ENCODE results near the gene FASTK. TPM values are rescaled to one million over a fixed set of nuclear protein-coding genes. Genes with fewer than 3 reads are reported as not detected.

The FASTK gene
- total RNA-seq, 1 experiment from 2014 or later, result 141 TPM

DNA sequence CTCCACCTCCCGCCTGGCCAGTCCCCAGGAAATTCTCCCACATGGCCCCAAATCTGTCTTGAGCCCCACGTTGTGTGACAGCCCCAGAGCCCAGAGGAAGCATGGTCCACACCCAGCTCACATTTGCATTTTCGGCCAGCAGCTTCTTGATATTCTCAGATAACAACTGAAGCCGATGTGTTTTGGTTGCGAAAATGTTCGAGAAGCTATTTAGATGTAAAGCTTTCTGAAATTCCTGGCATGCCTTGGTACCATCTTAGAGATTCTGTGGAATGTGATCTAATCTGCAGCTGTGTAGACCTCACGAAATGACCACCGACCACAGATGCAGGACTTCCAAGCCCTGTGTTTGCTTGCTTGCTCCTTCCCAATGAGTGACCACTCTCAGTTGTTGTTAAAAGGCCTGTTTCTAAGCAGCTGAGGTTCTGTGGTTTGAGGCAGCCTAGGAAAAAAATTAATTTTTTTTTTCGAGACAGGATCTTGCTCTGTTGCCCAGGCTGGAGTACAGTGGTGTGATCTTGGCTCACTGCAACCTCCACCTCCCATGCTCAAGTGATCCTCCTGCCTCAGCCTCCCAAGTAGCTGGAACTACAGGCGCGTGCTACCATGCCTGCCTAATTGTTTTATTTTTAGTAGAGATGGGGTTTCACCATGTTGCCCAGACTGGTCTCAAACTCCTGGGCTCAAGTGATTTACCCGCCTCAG lies 12.4 kb downstream of the FASTK start:
- DNase-seq (ENCODE audit: low read depth), result peak; percentile 99

DNA sequence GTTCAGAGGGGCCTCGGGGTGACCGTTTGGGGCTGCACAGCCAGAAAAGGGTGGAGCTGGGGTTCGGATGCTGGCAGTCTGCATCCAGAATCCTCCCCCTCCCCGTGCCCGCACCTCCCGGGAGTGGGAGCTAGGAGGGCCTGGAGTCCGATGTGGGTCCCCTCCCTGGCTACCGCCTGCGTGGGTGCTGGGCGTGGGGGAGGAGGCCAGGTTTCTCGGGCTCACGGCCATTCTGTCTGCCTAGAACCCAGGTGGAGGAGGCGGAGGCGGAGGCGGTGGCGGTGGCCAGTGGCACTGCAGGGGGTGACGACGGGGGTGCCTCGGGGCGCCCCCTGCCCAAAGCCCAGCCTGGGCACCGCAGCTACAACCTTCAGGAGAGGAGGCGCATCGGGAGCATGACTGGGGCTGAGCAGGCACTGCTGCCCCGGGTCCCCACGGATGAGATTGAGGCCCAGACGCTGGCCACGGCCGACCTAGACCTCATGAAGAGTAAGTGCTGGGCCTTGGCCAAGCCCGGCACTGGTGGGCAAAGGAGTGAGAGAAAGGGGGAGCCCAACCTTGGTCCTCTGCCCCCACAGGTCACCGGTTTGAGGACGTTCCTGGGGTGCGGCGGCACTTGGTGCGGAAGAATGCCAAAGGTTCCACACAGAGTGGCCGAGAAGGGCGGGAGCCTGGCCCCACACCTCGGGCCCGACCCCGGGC lies 14.2 kb downstream of the FASTK start:
- DNase-seq (ENCODE audit: low read depth), result no peak

DNA sequence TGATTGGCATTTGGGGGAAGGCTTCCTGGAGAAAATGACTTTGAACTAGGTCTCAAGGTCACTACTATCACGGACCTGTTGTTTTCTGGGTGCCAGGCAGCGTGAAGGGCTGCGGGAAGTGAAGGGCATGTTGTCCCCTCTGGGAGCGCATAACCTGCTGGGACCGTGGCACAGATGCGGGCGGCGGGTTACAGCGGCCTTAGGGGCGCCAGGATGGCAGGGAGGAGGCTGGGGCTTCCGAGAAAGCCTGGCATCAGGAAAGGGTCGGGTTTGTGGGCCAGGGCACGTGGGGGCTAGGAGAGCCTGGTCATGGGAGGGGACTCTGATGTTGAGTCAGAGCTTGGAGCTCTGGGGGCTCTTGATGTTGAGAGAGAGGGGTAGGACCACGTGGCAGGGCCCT lies 15.1 kb downstream of the FASTK start:
- no peak for DNase-seq (ENCODE audit: low read depth)

DNA sequence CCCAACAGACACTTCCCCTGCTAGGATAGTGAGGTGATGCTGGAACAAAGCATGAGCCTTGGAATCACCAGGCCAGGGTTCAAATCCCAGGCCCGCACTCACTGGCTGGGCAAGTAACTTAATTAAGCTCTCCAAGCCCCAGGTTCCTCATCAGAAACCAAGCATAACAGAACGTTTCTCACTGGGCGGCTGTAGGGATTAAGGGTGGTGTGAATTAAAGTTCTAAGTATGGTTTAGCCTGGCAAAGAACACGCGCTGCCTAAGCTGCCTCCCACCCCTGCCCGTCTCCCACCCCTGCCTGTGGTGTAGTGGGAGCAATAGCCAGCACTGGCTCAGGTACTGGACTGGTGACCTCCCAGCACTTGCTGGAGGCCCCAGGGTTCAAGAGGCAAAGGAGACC lies 15.6 kb downstream of the FASTK start:
- DNase-seq (ENCODE audit: low read depth), result no peak

DNA sequence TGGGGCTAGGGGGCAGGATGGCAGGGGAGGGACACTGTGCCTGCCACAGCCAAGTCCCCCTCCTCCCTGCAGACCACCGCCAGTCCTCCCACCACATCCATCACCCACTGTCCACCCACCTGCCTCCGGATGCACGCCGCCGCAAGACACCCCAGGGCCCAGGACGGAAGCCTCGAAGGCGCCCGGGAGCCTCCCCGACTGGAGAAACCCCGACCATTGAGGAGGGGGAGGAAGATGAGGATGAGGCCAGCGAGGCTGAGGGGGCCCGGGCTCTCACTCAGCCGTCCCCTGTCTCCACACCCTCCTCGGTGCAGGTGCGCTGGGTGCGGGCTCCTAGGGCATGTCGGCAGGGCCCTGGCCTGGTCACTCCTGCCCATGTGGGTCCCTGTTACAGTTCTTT lies 16.2 kb downstream of the FASTK start:
- DNase-seq (ENCODE audit: low read depth), result no peak

DNA sequence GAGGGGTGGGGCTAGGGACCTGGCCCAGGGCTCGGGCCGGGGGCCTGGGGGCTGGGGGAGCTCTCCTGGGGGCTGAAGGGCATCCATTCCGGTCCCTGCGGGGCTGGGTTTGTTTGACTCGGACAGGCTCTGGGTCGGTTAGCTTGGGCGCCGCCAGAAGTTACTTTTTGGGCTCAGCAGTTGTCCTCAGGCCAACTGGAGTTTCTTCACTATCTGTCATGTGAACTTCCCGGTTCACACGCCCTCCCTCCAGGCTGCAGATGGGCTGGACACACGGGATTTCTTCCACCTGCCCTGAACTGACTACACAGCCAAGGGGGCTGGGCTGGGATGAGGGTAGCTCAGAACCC lies 17.4 kb downstream of the FASTK start:
- DNase-seq (ENCODE audit: low read depth), result peak; percentile 86

DNA sequence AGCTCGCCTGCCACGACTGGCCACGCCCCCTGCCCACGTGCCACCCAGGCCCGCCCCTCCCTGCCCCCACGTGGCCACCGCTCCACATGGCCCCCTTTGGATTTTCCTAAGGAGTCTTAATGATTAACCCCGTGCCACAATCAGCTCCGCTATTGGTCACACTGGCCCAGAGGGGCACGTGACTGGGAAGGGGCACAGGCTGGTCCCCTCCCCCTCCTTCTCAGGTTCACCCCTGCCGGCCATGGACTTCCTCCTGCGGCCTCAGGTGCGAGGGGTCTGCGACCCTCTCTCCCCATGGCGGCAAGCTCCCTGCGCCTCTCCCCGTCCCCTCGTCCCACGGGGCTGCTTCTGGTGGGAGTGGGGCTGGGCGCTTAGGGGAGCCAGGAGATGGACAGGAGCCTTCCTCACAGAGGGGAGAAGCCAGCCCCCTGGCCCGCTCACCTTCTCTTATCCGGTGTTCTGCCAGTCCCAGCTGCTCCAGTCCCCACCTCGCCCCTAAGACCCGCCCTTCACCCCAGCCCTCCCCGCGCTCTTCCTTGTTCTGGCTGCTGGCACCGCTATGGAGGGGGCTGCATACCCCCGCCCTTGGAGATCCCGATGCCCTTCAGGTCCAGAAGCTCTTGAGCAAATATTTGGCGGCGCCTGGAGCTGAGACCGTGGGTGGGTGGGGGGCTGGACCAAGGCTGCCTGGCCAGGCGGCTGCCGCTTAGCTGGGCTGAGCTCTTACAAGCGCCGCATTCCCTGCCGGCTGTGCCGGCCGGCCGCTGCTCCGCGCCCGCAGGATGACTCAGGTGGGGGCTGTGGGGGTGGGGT lies 18.0 kb downstream of the FASTK start:
- DNase-seq (ENCODE audit: low read depth), result peak; percentile 76

DNA sequence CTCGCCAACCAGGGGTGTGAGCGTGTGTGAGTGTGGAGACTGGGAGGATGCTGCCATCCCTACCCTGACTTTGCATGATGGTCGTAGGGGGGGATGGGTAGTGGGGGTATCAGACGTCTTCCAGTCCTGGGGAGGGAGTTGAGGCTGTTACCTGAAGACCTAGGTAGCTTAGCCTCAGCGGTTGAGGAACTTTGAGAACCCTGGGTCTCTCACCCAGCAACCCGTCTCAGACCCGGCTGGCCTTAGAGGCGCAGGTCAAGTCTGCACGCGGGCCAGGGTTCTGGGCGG lies 18.6 kb downstream of the FASTK start:
- DNase-seq (ENCODE audit: low read depth), result no peak

DNA sequence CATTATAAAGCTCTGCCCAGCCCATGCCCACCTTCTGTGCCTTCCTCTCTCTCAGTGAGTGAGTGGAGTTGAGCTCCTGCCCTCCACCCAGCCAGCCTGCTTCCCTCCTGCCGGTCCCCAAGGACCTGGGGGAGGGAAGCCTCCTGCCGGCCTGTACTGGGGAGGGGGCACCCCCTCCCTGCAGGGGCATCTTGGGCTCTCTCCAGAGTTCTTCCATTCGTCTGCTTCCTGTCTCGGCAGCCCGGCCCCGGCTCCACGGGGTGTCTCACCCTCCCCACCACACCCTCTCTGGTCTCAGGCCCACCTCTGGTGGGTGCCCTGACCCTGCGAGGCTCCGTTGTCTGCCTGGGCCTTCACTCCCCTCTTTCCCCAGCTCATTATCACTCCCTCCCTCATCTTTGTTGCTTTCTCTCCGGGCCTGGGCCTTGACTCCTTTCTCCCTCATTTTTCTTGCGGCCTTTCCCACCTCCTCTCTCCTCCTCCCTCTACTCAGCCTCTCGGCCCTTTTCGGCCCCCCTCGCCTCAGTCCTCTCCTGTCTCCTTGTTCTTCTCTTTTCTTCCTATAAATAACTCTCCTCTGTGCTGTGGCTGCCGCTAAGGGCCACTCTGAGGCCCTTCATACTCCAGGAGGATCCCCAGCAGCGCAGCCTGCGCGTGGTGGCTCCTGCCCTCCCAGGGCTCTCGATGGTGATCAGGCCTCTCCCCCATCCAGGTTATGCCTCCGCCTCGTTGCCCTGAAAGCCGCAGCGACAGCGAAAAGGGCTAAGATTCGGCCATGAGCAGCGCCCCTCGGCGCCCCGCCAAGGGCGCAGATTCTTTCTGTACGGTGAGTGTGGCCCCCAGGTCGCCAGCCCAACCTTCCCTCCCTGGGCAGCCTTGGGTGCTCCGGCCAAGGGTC lies 19.1 kb downstream of the FASTK start:
- no peak for DNase-seq (ENCODE audit: low read depth)

DNA sequence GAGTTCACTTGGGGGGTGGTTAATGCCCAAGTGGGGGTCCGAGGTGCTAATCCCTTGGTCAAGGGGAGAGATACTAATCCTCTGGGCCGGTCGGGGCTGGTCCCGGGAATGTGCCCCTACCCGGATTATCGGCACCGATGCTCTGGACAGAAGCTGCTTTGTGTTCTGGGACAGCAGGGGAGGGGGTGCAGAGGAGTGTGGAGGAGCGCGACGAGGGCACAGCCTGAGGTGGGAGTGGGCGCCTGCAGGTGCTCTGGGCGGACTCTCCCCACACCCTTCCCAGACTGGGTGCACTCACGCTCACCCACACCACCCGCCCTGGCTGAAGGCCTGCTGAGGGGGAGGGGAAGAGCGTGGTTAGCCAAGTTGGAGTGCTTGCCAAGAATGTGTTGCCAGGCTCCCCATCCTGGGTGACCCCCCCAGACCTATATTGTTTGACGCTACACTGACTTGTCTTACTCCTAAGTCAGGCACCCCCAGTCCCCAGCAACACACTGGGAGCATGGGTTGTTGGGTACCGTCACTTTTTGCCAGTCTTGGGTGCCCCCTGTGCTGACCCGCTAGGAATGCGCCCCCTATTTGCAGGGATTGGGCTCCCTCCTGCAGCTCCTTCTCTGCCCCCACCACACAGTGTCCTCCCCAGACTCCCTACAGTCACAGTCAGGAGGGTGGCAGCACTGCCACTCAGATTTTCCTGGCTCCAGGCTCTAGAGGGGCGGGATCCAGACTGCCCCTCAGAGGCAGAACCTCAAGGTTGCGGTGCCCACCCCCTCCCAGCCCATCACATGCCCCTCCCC lies 20.0 kb downstream of the FASTK start:
- DNase-seq (ENCODE audit: low read depth), result peak; percentile 68

DNA sequence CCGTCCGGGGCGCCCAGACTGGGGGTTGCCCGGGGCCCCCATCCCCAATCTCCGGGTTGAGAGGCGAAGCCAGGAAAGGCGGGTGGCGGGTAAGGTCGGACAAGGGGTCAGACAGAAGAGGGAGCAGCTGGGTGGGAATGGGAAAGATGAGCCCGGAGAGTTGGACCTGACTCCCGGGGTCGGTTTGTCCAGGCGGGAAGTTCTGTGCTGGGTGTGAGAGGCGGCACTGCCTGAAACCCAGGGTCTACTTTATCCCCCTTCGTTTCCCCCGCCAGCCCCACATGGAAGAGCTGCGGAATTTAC lies 20.5 kb downstream of the FASTK start:
- DNase-seq (ENCODE audit: low read depth), result no peak

DNA sequence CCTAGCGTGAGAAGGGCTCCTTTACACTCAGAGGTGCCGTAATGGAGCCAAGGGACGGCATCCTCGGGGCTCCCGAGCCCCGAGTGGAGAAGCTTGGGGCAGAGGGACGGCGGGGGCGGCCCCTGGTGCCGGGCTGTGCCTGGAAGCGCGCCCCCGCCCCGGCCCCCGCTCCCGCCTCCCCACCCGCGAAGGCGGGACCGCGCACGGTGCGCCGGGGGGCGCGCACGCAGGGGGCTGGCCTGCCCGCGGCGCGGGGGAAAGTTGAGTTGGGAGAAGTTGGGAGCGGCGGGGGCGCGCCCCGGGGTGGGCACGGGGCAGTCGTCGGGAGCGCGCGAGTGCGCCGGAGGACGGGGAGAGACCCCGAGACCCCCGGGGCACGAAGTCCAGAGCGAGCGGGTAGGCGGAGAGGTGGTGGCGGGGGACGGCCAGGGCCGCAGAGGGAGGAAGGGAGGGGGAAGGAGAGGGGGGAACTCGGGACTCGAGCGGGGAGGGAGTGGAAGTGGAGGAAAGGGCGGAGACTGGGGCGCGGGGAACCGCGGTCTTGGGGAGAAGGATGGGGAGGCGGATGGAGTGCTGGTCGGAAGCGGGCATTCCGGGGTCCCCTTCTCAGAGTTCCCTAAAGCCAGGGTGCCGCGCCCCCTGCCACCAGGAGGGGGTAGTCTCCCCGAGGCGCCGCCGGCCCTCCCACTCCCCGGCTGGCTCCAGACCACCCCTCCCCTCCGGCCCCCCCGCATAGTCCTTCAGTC lies 21.1 kb downstream of the FASTK start, which contains the start of gene SLC4A2:
SLC4A2 (plus strand) TSS at position 223 of the 746 bp plus-strand sequence. CDS start 2,399 bp downstream, outside the sequence.
- DNase-seq (ENCODE audit: low read depth), result peak; percentile 82

DNA sequence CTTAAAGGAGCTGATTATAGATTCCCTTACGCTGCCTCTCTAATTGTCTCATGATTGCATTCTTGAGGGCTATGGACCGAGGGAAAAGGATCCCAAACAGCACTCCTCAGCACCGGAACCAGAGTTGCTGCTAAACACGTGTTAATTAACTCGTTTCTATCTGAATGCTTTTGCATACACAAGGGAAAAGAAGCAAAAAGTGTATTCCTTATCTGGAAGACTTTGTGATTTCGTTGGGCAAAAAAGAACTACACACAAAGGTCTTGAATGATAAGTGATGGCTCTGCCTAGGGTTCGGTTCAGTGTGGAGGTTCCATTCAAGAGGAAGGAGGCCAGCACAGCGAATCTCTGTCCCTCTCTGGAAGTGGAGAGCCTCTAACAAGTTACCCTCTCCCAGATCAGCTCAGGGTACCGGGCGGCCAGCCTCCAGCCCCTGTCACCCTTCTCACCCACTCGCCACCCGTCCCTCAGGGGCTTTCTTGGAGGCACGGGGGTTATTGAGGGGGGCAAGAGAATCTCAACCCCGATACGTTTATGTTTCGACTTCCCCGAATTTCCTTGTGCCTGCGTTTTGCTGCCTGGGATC lies 21.7 kb downstream of the FASTK start:
- no peak for DNase-seq (ENCODE audit: low read depth)

DNA sequence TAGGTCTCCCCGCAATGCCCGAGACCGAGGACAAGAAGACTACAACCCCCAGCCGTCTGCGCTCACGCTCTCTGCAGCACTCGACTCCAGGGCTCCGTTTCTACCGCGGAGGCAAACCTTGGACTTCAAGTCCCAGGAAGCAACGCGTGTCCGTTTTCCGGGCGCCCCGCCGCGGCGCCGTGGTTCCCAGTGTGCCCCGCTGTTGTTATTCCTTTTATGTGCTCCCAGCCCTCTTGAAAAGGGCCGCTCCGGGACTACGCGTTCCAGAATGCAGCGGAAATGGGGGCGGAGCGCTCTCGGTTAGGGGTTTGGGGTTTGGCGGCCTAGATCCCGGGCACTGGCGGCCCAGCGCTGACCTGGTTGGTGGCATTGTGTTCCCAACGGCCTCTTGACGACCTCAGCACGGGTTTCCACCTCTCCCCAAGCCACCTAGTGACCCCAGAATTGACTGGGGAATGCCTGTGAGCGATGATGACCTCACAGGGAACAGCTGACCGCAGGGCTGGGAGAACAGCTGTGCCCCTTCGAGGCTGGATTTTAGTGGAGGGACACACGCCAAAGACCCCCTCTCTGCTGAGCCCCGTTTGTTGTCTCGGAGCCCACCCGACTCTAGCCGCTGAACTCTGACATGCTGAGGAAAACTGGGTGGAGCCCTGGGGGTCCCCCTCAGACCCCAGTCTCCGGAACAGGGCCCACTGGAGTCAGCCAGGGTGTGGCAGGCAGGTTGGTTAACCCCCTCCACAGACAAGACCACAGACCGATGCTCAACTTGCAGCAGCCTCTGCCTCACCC lies 22.4 kb downstream of the FASTK start:
- peak; percentile 100 for DNase-seq (ENCODE audit: low read depth)

DNA sequence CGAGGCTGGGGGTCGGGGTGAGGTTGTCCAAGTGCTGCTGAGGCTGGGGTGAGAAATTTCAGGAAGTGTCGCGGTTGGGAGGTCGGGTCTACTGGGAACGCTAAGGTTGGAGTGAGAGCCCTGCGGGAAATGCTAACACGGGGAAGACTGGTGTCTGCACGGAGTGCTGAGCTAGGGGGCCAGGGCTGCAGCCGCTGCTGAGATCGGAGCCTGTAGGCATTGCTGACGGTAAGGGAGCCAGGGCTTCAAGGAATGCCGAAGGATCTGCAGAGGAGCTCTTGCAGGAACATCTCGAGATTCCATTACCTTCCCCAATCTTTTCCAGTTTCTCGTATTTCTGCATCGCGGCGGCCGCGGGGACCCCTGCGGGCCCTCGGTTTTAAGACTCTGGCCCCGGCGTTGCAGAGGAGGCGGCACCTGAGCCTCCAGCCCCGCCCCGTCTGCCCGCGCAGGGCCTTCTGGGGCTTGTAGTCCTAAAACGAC lies 23.1 kb downstream of the FASTK start, which contains the start of gene CDK5:
CDK5 (minus strand) TSS at position 392 of the 483 bp plus-strand sequence; CDS start at position 343, 49 bp downstream.
- DNase-seq (ENCODE audit: low read depth), result no peak

DNA sequence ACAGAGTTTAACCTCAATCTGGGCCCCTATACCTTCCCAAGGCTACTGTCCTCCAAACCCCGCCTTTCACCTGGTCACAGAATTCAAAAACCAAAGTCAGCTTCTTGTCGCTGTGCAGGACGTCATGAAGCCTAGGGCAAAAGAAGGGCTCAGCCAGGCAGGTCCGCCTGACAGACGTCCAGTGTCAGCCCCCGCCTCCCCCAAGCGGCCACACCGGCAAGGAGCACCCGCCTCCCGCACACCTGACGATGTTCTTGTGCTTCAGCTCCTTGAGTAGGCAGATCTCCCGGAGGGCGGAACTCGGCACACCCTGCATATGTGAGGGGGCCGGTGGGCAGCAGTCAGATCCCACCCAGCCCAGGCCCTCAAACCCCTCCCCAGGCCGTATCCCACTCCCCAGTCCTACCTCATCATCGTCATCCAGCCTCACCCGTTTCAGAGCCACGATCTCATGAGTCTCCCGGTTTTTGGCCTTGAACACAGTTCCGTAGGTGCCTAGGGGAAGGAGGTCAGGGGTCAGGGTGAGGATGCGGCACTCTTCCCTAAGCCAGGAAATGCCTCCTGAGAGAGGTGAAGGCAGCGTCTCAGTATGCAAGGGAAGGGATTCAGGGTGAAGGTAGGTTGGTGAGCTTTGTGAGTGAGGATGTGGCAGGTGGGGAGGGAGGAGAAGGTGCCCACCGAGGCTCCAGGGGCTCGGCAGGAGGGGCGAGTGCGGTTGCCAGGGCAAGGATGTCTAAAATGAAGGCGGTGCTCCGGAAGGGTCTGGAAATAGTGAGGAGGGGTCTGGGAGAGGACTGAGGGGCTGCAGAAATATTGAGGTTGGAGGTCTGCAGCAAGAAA lies 23.7 kb downstream of the FASTK start:
- no peak for DNase-seq (ENCODE audit: low read depth)

DNA sequence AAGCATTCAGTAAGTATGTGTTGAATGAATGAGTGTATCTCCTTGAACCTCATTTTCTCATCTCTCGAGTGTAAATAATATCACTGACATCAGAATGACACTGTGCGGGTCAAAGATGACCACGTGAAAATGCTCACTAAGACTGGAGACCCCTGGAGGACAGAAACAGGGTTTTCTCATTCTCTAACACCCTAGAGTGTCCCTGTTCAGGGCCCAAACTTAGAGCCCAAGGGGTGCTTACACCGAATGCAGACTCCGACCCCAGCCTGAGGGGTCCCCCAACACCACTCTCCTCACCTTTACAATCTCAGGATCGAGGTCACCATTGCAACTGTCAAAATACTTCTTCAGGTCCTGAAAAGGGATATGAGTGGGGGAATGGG lies 24.3 kb downstream of the FASTK start:
- DNase-seq (ENCODE audit: low read depth), result peak; percentile 25

DNA sequence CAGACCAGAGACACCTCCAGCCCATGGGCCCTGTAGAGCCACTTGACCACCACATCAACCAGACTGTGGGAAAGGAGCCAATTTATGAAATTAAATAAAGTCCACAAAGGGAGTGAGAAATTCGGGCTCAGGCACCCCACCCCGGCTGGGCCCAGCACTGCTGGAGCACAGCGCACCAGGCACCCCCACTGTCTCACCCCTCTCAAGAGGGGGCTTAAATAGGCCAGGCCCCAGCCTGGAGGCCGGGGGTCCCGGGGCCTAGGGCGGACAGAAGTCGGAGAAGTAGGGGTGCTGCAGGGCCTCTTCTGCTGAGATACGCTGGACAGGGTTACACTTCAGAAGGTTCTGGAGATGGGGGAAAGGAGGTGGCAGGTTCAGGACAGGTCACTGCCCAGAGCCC lies 26.9 kb downstream of the FASTK start:
- DNase-seq (ENCODE audit: low read depth), result no peak
